SH-SY5Y (cell line): Measurements from ENCODE around the gene UST.

ENCODE experiments used
- GATA2 ChIP-seq: IDR thresholded peaks from 2 replicates; pipeline ENCODE4 v1.6.1; 2011; ENCODE audit warnings: mild to moderate bottlenecking, low read depth, low read length
- GATA3 ChIP-seq: IDR thresholded peaks from 2 replicates; pipeline ENCODE4 v1.6.1; 2011; ENCODE audit warnings: low read depth, mild to moderate bottlenecking, low read length, moderate library complexity

DNA sequence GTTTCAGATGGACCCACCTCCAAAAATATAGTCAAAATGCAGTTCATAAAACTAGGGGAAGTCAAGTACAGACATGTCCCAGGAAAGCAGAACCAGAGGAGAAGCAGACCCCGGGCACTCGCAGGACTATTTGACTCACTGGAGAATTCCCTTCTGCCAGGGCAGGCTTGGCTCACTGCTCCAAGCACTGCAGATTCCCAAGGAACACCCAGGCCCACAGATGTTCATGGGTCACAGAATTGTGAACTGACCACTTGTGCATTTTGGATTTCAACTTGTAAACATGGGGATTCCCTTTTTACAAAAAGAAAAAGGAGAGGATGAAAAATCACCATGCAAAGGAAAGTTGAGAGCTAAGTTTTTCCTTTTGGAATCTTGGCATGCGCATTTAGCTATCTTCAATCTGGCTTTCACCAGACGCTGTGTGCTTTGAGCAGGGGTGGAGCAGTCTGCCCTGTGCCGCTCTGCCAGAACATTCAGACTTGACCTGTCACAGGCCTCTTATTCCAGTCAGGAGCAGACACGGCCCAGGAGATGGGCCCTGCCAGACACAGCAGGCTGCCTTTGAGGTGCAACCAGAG lies 333.2 kb downstream of the UST start:
- no peak for TF ChIP-seq GATA2
- no peak for TF ChIP-seq GATA3
